ENCODE measurements around the gene ARMC7. TPM values are rescaled to one million over a fixed set of nuclear protein-coding genes. Genes with fewer than 3 reads are reported as not detected.

ARMC7 gene
- total RNA-seq, 2 experiments from 2014 or later = 6.5 to 8.2 TPM

- no peak for DNase-seq
- Mint-ChIP-seq H3K9me3 (no peaks in the 10 kb centered on the region), H3K4me1 (ENCODE audit: low read depth) (peaks cover 29% of the 10 kb centered on the region), H3K4me3 (no peak overlapping the region), H3K27ac (no peak overlapping the region), H3K36me3 (no peaks in the 10 kb centered on the region), H3K27me3 (no peaks in the 10 kb centered on the region)
- ChIA-PET CTCF (interaction anchor here (1.4 to 1.9 kb wide), 3 partner anchors 11 to 118 kb away, joined by 6 to 9 read pairs (median 8); no protein-coding TSS in a partner anchor), POLR2A (interaction anchor here (1.0 kb wide), 1 partner anchor 52 kb away, joined by 4 read pairs; no protein-coding TSS in a partner anchor)
- intact Hi-C loops (cut with micrococcal nuclease) = loop anchor here (5.0 kb wide), 1 partner anchor 33 kb away; no protein-coding TSS in a partner anchor
Observed at GRCh38 chr17:75079023-75079373, 30.8 kb upstream of the ARMC7 start.

GRCh38 chr17:75081611-75082540, 27.9 kb upstream of the ARMC7 start:
- no peak overlapping the region for H3K4me3 Mint-ChIP-seq
- CTCF ChIA-PET = interaction anchor here (1.1 to 1.5 kb wide), 2 partner anchors 12 to 32 kb away, joined by 3 read pairs; no protein-coding TSS in a partner anchor
- no peak for DNase-seq
- H3K27me3 Mint-ChIP-seq = no peaks in the 10 kb centered on the region
- no peaks in the 10 kb centered on the region for H3K36me3 Mint-ChIP-seq
- POLR2A ChIA-PET = no interaction called here
- H3K9me3 Mint-ChIP-seq = no peaks in the 10 kb centered on the region
- no peak overlapping the region for H3K27ac Mint-ChIP-seq
- intact Hi-C loops (cut with micrococcal nuclease) = no loop called here
- peaks cover 42% of the 10 kb centered on the region for H3K4me1 Mint-ChIP-seq (ENCODE audit: low read depth)

- H3K4me3 Mint-ChIP-seq = no peak overlapping the region
- H3K4me1 Mint-ChIP-seq (ENCODE audit: low read depth) = peaks cover 44% of the 10 kb centered on the region
- no peak overlapping the region for H3K27ac Mint-ChIP-seq
- no peak for DNase-seq
- H3K36me3 Mint-ChIP-seq = no peaks in the 10 kb centered on the region
- H3K27me3 Mint-ChIP-seq = no peaks in the 10 kb centered on the region
- intact Hi-C loops (cut with micrococcal nuclease) = no loop called here
- H3K9me3 Mint-ChIP-seq = no peaks in the 10 kb centered on the region
- ChIA-PET CTCF (interaction anchor here (1.1 to 1.5 kb wide), 2 partner anchors 12 to 31 kb away, joined by 3 read pairs; no protein-coding TSS in a partner anchor), POLR2A (no interaction called here)
Observed at GRCh38 chr17:75082683-75083082, 27.1 kb upstream of the ARMC7 start.

GRCh38 chr17:75084039-75084660, 25.6 kb upstream of the ARMC7 start:
- no peak overlapping the region for H3K27ac Mint-ChIP-seq
- ChIA-PET POLR2A (no interaction called here), CTCF (interaction anchor here (0.6 to 1.4 kb wide), 2 partner anchors 21 to 109 kb away, joined by 3 read pairs; no protein-coding TSS in a partner anchor)
- H3K36me3 Mint-ChIP-seq = no peaks in the 10 kb centered on the region
- no peak overlapping the region for H3K4me3 Mint-ChIP-seq
- H3K27me3 Mint-ChIP-seq = no peaks in the 10 kb centered on the region
- no peak for DNase-seq
- H3K9me3 Mint-ChIP-seq = no peaks in the 10 kb centered on the region
- H3K4me1 Mint-ChIP-seq (ENCODE audit: low read depth) = peaks cover 41% of the 10 kb centered on the region
- intact Hi-C loops (cut with micrococcal nuclease) = no loop called here

- Mint-ChIP-seq H3K4me1 (ENCODE audit: low read depth) (peaks cover 41% of the 10 kb centered on the region), H3K4me3 (peak overlapping the region; percentile 50), H3K27ac (peak overlapping the region; percentile 31), H3K36me3 (no peaks in the 10 kb centered on the region), H3K9me3 (no peaks in the 10 kb centered on the region), H3K27me3 (no peaks in the 10 kb centered on the region)
- intact Hi-C loops (cut with micrococcal nuclease) = no loop called here
- ChIA-PET POLR2A (interaction anchor here (0.9 to 1.7 kb wide), 3 partner anchors 24 to 27 kb away, joined by 3 to 4 read pairs (median 4); partner anchors contain the start of gene ARMC7), CTCF (interaction anchor here (1.0 to 1.2 kb wide), 3 partner anchors 27 to 125 kb away, joined by 3 to 4 read pairs (median 3); no protein-coding TSS in a partner anchor)
- DNase-seq = no peak
Observed at GRCh38 chr17:75086496-75087181, 23.1 kb upstream of the ARMC7 start.

- intact Hi-C loops (cut with micrococcal nuclease) = no loop called here
- H3K27me3 Mint-ChIP-seq = no peaks in the 10 kb centered on the region
- peak overlapping the region; percentile 71 for H3K4me3 Mint-ChIP-seq
- no peak overlapping the region for H3K27ac Mint-ChIP-seq
- ChIA-PET CTCF (interaction anchor here (1.0 to 1.2 kb wide), 3 partner anchors 27 to 125 kb away, joined by 3 to 4 read pairs (median 3); no protein-coding TSS in a partner anchor), POLR2A (interaction anchor here (0.9 to 1.7 kb wide), 4 partner anchors 23 to 67 kb away, joined by 3 to 4 read pairs (median 4); partner anchors contain the start of genes ARMC7 and JPT1)
- H3K36me3 Mint-ChIP-seq = no peaks in the 10 kb centered on the region
- no peak for DNase-seq
- peaks cover 41% of the 10 kb centered on the region for H3K4me1 Mint-ChIP-seq (ENCODE audit: low read depth)
- H3K9me3 Mint-ChIP-seq = no peaks in the 10 kb centered on the region
Observed at GRCh38 chr17:75087182-75087557, 22.6 kb upstream of the ARMC7 start.

GRCh38 chr17:75087558-75088453, 22.0 kb upstream of the ARMC7 start, which contains the start of gene SLC16A5:
SLC16A5 (plus strand) TSS chr17:75087954; CDS start chr17:75093637, 5,683 bp downstream.
- Mint-ChIP-seq H3K27ac (peak within 1 kb of the TSS; percentile 55), H3K36me3 (no peaks in the 10 kb centered on the region), H3K27me3 (no peaks in the 10 kb centered on the region), H3K9me3 (no peaks in the 10 kb centered on the region), H3K4me3 (peak within 1 kb of the TSS; percentile 76), H3K4me1 (ENCODE audit: low read depth) (peaks cover 41% of the 10 kb centered on the region)
- peak; percentile 63 for DNase-seq
- ChIA-PET POLR2A (interaction anchor here (0.9 to 1.7 kb wide), 6 partner anchors 22 to 76 kb away, joined by 3 to 5 read pairs (median 4); partner anchors contain the start of genes ARMC7, JPT1 and MRPL58), CTCF (interaction anchor here (0.7 to 1.9 kb wide), 8 partner anchors 11 to 183 kb away, joined by 3 to 4 read pairs (median 4); partner anchors contain the start of gene MIF4GD)
- intact Hi-C loops (cut with micrococcal nuclease) = no loop called here

GRCh38 chr17:75088465-75089417, 21.0 kb upstream of the ARMC7 start:
- ChIA-PET POLR2A (interaction anchor here (1.1 to 1.7 kb wide), 3 partner anchors 21 to 77 kb away, joined by 3 to 5 read pairs (median 4); partner anchors contain the start of genes ARMC7 and MRPL58), CTCF (interaction anchor here (0.8 to 1.9 kb wide), 5 partner anchors 16 to 182 kb away, joined by 3 to 4 read pairs (median 4); partner anchors contain the start of gene MIF4GD)
- Mint-ChIP-seq H3K4me3 (peak overlapping the region; percentile 76), H3K27ac (no peak overlapping the region), H3K36me3 (no peaks in the 10 kb centered on the region), H3K4me1 (ENCODE audit: low read depth) (peaks cover 40% of the 10 kb centered on the region), H3K27me3 (no peaks in the 10 kb centered on the region), H3K9me3 (no peaks in the 10 kb centered on the region)
- intact Hi-C loops (cut with micrococcal nuclease) = loop anchor here (1.0 kb wide), 1 partner anchor 21 kb away; the partner anchor contains the start of gene ARMC7
- DNase-seq = no peak

- no peak for DNase-seq
- Mint-ChIP-seq H3K27me3 (no peaks in the 10 kb centered on the region), H3K4me3 (no peak overlapping the region), H3K9me3 (no peaks in the 10 kb centered on the region), H3K36me3 (no peaks in the 10 kb centered on the region), H3K4me1 (ENCODE audit: low read depth) (peaks cover 29% of the 10 kb centered on the region), H3K27ac (no peak overlapping the region)
- intact Hi-C loops (cut with micrococcal nuclease) = no loop called here
- ChIA-PET POLR2A (interaction anchor here (0.6 kb wide), 1 partner anchor 912 kb away, joined by 3 read pairs; no protein-coding TSS in a partner anchor), CTCF (interaction anchor here (0.6 to 1.3 kb wide), 3 partner anchors 15 to 188 kb away, joined by 3 to 5 read pairs (median 4); no protein-coding TSS in a partner anchor)
Observed at GRCh38 chr17:75090871-75091854, 18.6 kb upstream of the ARMC7 start.

All from activated CD4-positive, alpha-beta memory T cell treated with anti-CD3 and anti-CD28 coated beads for 36 hours (primary cell).